Hepatocyte (in vitro differentiated cells): ENCODE results near the gene ARHGEF10L.

Source experiments
- EZH2 ChIP-seq: fragments of 200-600 bp; sonication (generic); IDR thresholded peaks from 2 replicates; pipeline ENCODE4 v1.6.1; 2016; ENCODE audit warnings: antibody characterized with exemption, mild to moderate bottlenecking, borderline replicate concordance
- EZH2phosphoT487 ChIP-seq: fragments of 200-600 bp; sonication (generic); IDR thresholded peaks from one replicate; pipeline ENCODE4 v1.6.1; 2018; ENCODE audit warnings: antibody characterized with exemption, mild to moderate bottlenecking, low read depth, moderate library complexity; ENCODE audit not compliant: unreplicated experiment, severe bottlenecking
- TF ChIP-seq, protein P1 (sequence below): fragments of 200-600 bp; sonication (generic); IDR thresholded peaks from 2 replicates; pipeline ENCODE4 v1.5.1; 2016; ENCODE audit warnings: antibody characterized with exemption, mild to moderate bottlenecking; ENCODE audit not compliant: poor library complexity

GRCh38 chr1:17680308-17680707, 140.8 kb downstream of the ARHGEF10L start:
- TF ChIP-seq, protein P1, sequence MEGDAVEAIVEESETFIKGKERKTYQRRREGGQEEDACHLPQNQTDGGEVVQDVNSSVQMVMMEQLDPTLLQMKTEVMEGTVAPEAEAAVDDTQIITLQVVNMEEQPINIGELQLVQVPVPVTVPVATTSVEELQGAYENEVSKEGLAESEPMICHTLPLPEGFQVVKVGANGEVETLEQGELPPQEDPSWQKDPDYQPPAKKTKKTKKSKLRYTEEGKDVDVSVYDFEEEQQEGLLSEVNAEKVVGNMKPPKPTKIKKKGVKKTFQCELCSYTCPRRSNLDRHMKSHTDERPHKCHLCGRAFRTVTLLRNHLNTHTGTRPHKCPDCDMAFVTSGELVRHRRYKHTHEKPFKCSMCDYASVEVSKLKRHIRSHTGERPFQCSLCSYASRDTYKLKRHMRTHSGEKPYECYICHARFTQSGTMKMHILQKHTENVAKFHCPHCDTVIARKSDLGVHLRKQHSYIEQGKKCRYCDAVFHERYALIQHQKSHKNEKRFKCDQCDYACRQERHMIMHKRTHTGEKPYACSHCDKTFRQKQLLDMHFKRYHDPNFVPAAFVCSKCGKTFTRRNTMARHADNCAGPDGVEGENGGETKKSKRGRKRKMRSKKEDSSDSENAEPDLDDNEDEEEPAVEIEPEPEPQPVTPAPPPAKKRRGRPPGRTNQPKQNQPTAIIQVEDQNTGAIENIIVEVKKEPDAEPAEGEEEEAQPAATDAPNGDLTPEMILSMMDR, result no peak
- TF ChIP-seq EZH2phosphoT487 (no peak), EZH2 (no peak)
